IPS-18a (cell line): ENCODE measurements around the gene ARL5B.

ENCODE experiments used
- H3K27ac ChIP-seq: one replicate; pipeline ENCODE4 v1.5.1; 2013; ENCODE audit warnings: low read length
- H3K27me3 ChIP-seq: one replicate; pipeline ENCODE4 v1.6.1; 2013; ENCODE audit warnings: mild to moderate bottlenecking, low read length; ENCODE audit not compliant: control insufficient read depth, insufficient read depth
- H3K36me3 ChIP-seq: one replicate; pipeline ENCODE4 v1.6.1; 2013; ENCODE audit warnings: low read depth, low read length; ENCODE audit not compliant: control insufficient read depth
- H3K4me1 ChIP-seq: one replicate; pipeline ENCODE4 v1.6.1; 2013; ENCODE audit warnings: low read depth, low read length; ENCODE audit not compliant: control insufficient read depth
- H3K4me3 ChIP-seq: one replicate; pipeline ENCODE4 v1.5.1; 2013; ENCODE audit warnings: low read length
- H3K9ac ChIP-seq: one replicate; pipeline ENCODE4 v1.6.1; 2013; ENCODE audit warnings: mild to moderate bottlenecking, low read length, moderate library complexity
- H3K9me3 ChIP-seq: one replicate; pipeline ENCODE4 v1.6.1; 2013; ENCODE audit warnings: low read depth, low read length; ENCODE audit not compliant: control insufficient read depth

The ARL5B gene

GRCh38 chr10:18660816-18661431, 1.7 kb downstream of the ARL5B start:
- H3K4me3 ChIP-seq = peak overlapping the region; percentile 99
- no peaks in the 10 kb centered on the region for H3K9me3 ChIP-seq
- no peaks in the 10 kb centered on the region for H3K27me3 ChIP-seq
- H3K27ac ChIP-seq = no peak overlapping the region
- peak overlapping the region; percentile 97 for H3K9ac ChIP-seq
- peaks cover 4% of the 10 kb centered on the region for H3K36me3 ChIP-seq
- H3K4me1 ChIP-seq = peaks cover 29% of the 10 kb centered on the region

GRCh38 chr10:18664841-18665478, 5.7 kb downstream of the ARL5B start:
- no peaks in the 10 kb centered on the region for H3K27me3 ChIP-seq
- no peaks in the 10 kb centered on the region for H3K9me3 ChIP-seq
- H3K27ac ChIP-seq = no peak overlapping the region
- H3K4me1 ChIP-seq = peaks cover 48% of the 10 kb centered on the region
- no peak overlapping the region for H3K9ac ChIP-seq
- H3K36me3 ChIP-seq = peaks cover 13% of the 10 kb centered on the region
- H3K4me3 ChIP-seq = no peak overlapping the region

GRCh38 chr10:18665815-18666558, 6.8 kb downstream of the ARL5B start:
- H3K27ac ChIP-seq = peak overlapping the region; percentile 54
- no peaks in the 10 kb centered on the region for H3K9me3 ChIP-seq
- H3K4me3 ChIP-seq = peak overlapping the region; percentile 28
- H3K4me1 ChIP-seq = peaks cover 46% of the 10 kb centered on the region
- H3K27me3 ChIP-seq = no peaks in the 10 kb centered on the region
- no peak overlapping the region for H3K9ac ChIP-seq
- peaks cover 22% of the 10 kb centered on the region for H3K36me3 ChIP-seq

GRCh38 chr10:18666810-18667209, 7.6 kb downstream of the ARL5B start:
- Histone ChIP-seq H3K4me1 (peaks cover 38% of the 10 kb centered on the region), H3K9ac (no peak overlapping the region), H3K9me3 (no peaks in the 10 kb centered on the region), H3K4me3 (peak overlapping the region; percentile 37), H3K27me3 (no peaks in the 10 kb centered on the region), H3K27ac (peak overlapping the region; percentile 47), H3K36me3 (peaks cover 25% of the 10 kb centered on the region)

GRCh38 chr10:18668026-18668425, 8.8 kb downstream of the ARL5B start:
- no peaks in the 10 kb centered on the region for H3K27me3 ChIP-seq
- H3K4me3 ChIP-seq = peak overlapping the region; percentile 32
- peak overlapping the region; percentile 57 for H3K27ac ChIP-seq
- peaks cover 33% of the 10 kb centered on the region for H3K36me3 ChIP-seq
- no peak overlapping the region for H3K9ac ChIP-seq
- H3K9me3 ChIP-seq = no peaks in the 10 kb centered on the region
- peaks cover 33% of the 10 kb centered on the region for H3K4me1 ChIP-seq

GRCh38 chr10:18675086-18675801, 16.0 kb downstream of the ARL5B start:
- Histone ChIP-seq H3K27ac (no peak overlapping the region), H3K9me3 (no peaks in the 10 kb centered on the region), H3K4me1 (no peaks in the 10 kb centered on the region), H3K9ac (no peak overlapping the region), H3K27me3 (no peaks in the 10 kb centered on the region), H3K36me3 (peaks cover 70% of the 10 kb centered on the region), H3K4me3 (no peak overlapping the region)

GRCh38 chr10:18680754-18681153, 21.5 kb downstream of the ARL5B start:
- Histone ChIP-seq H3K9ac (no peak overlapping the region), H3K36me3 (peaks cover 26% of the 10 kb centered on the region), H3K4me1 (no peaks in the 10 kb centered on the region), H3K27me3 (no peaks in the 10 kb centered on the region), H3K4me3 (no peak overlapping the region), H3K27ac (no peak overlapping the region), H3K9me3 (no peaks in the 10 kb centered on the region)

- Histone ChIP-seq H3K27me3 (no peaks in the 10 kb centered on the region), H3K4me1 (no peaks in the 10 kb centered on the region), H3K36me3 (peaks cover 20% of the 10 kb centered on the region), H3K4me3 (no peak overlapping the region), H3K9me3 (no peaks in the 10 kb centered on the region), H3K27ac (no peak overlapping the region), H3K9ac (no peak overlapping the region)
Observed at GRCh38 chr10:18681366-18681765, 22.1 kb downstream of the ARL5B start.

- Histone ChIP-seq H3K36me3 (peaks cover 14% of the 10 kb centered on the region), H3K27ac (no peak overlapping the region), H3K9me3 (no peaks in the 10 kb centered on the region), H3K4me1 (no peaks in the 10 kb centered on the region), H3K4me3 (no peak overlapping the region), H3K9ac (no peak overlapping the region), H3K27me3 (no peaks in the 10 kb centered on the region)
Observed at GRCh38 chr10:18681971-18682411, 22.8 kb downstream of the ARL5B start.

GRCh38 chr10:18683427-18683826, 24.2 kb downstream of the ARL5B start:
- Histone ChIP-seq H3K4me1 (no peaks in the 10 kb centered on the region), H3K9me3 (no peaks in the 10 kb centered on the region), H3K36me3 (peaks cover 8% of the 10 kb centered on the region), H3K4me3 (no peak overlapping the region), H3K27ac (no peak overlapping the region), H3K27me3 (no peaks in the 10 kb centered on the region), H3K9ac (no peak overlapping the region)

- Histone ChIP-seq H3K27ac (no peak overlapping the region), H3K9ac (no peak overlapping the region), H3K4me3 (no peak overlapping the region), H3K4me1 (no peaks in the 10 kb centered on the region), H3K36me3 (peaks cover 5% of the 10 kb centered on the region), H3K27me3 (no peaks in the 10 kb centered on the region), H3K9me3 (no peaks in the 10 kb centered on the region)
Observed at GRCh38 chr10:18684416-18684815, 25.2 kb downstream of the ARL5B start.
